Measurements from ENCODE around the gene ZNF646.
A peak's percentile ranks its signal among the peaks of the same experiment; 100 is the strongest.

ZNF646 gene

DNA sequence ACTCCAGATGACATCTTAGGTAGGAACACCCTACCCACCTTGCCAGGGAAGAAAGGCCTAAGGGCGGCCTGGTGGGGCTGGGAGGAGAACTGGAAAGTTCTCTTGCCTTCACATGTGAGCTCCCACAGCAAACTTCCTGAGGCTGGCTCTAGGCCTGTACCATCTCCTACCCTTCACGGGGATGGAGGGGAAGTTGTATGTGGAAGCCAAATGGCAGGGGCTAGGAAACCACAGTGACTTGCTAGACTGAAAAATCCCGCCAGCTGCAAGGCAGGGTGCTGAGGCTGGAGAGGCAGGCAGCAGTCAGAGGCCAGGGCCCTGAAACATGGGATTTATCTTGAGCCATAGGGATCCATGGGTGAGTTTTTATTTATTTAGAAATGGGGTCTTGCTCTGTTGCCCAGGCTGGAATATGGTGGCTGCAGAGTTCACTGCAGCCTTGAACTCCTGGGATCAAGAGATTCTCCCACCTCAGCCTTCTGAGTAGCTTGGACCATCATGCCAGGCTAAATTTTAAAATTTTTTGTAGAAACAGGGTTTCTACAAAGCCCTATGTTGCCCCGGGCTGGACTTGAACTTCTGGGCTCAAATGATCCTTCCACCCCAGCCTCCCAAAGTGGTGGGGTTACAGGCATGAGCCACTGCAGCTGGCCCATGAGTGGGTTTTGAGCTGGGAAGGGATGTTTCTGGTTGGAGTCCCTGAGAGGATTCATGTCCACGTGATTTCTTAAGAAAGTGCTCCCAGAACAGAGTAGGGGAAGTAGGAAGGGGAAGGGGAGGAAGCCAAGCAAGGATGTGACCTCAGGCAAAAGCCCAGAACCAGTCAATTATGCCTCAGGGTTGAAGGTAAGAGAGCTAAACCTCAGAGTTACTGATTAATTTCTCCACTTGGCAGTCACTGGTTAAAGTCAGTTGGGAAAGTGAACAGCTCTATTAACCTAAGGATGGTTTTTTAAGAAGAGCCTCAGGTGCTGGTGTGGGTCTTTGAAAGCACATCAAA lies 39.2 kb downstream of the ZNF646 start:
- no peak for DNase-seq
- ATAC-seq (ENCODE audit: insufficient read depth, low read depth) = no peak
- Histone ChIP-seq H3K4me1 (ENCODE audit: insufficient read depth, low read length) (peaks cover 33% of the 10 kb centered on the region), H3K79me2 (ENCODE audit: insufficient read depth, low read length) (peaks cover 32% of the 10 kb centered on the region), H3K9ac (ENCODE audit: low read depth, low read length) (no peak overlapping the region; the same call in 1 of the 2 replicates), H3K36me3 (ENCODE audit: insufficient read depth, low read length) (peaks cover 42% of the 10 kb centered on the region), H2AFZ (ENCODE audit: low read depth, low read length) (no peak overlapping the region), H3K27ac (ENCODE audit: low read length) (0 out of 2 replicates have a peak overlapping the region, but pooled peaks have one; percentile 7), H4K20me1 (ENCODE audit: insufficient read depth, low read length) (peaks cover 6% of the 10 kb centered on the region), H3K9me3 (ENCODE audit: insufficient read depth, low read length, severe bottlenecking) (no peaks in the 10 kb centered on the region), H3K4me2 (ENCODE audit: insufficient read depth, low read length) (no peak overlapping the region), H3K27me3 (ENCODE audit: insufficient read depth, low read length, poor library complexity) (no peaks in the 10 kb centered on the region), H3K4me3 (ENCODE audit: low read depth in 1 of 2, low read length in 2 of 2) (no peak overlapping the region)
- TF ChIP-seq, protein P1, sequence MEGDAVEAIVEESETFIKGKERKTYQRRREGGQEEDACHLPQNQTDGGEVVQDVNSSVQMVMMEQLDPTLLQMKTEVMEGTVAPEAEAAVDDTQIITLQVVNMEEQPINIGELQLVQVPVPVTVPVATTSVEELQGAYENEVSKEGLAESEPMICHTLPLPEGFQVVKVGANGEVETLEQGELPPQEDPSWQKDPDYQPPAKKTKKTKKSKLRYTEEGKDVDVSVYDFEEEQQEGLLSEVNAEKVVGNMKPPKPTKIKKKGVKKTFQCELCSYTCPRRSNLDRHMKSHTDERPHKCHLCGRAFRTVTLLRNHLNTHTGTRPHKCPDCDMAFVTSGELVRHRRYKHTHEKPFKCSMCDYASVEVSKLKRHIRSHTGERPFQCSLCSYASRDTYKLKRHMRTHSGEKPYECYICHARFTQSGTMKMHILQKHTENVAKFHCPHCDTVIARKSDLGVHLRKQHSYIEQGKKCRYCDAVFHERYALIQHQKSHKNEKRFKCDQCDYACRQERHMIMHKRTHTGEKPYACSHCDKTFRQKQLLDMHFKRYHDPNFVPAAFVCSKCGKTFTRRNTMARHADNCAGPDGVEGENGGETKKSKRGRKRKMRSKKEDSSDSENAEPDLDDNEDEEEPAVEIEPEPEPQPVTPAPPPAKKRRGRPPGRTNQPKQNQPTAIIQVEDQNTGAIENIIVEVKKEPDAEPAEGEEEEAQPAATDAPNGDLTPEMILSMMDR (IDR thresholded peaks at IDR 0.05; ENCODE audit: borderline replicate concordance, extremely low read depth, low read length, poor library complexity, severe bottlenecking) = no peak

DNA sequence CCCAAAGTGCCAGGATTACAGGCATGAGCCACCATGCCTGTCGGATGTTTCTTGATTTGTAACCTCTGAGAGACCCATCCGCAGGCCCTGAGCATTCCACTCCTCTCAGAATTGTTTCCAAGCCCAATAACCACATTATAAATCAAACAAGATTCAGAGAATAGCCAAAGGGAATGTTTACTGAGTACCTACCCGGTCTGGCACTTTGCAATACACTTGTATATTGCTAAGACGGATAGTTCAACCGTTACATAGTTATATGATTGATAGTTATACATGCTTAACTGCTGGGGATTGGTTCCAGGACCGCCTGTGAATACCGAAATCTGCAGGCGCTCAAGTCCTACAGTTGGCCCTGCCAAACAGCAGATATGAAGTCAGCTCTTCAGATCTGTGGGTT lies 40.2 kb downstream of the ZNF646 start:
- Histone ChIP-seq H3K4me2 (ENCODE audit: insufficient read depth, low read length) (no peak overlapping the region), H3K4me1 (ENCODE audit: insufficient read depth, low read length) (peaks cover 35% of the 10 kb centered on the region), H3K79me2 (ENCODE audit: insufficient read depth, low read length) (peaks cover 32% of the 10 kb centered on the region), H2AFZ (ENCODE audit: low read depth, low read length) (no peak overlapping the region), H3K27ac (ENCODE audit: low read length) (no peak overlapping the region), H3K9ac (ENCODE audit: low read depth, low read length) (no peak overlapping the region), H3K27me3 (ENCODE audit: insufficient read depth, low read length, poor library complexity) (no peaks in the 10 kb centered on the region), H3K9me3 (ENCODE audit: insufficient read depth, low read length, severe bottlenecking) (no peaks in the 10 kb centered on the region), H3K36me3 (ENCODE audit: insufficient read depth, low read length) (peaks cover 50% of the 10 kb centered on the region), H4K20me1 (ENCODE audit: insufficient read depth, low read length) (peaks cover 13% of the 10 kb centered on the region), H3K4me3 (ENCODE audit: low read depth in 1 of 2, low read length in 2 of 2) (no peak overlapping the region)
- ATAC-seq (ENCODE audit: insufficient read depth, low read depth) = no peak
- TF ChIP-seq, protein P1 (IDR thresholded peaks at IDR 0.05; ENCODE audit: borderline replicate concordance, extremely low read depth, low read length, poor library complexity, severe bottlenecking) = no peak
- no peak for TF ChIP-seq EZH2 (IDR thresholded peaks at IDR 0.05; ENCODE audit: borderline replicate concordance, low read depth, low read length, severe bottlenecking)
- no peak for DNase-seq

- H3K27ac ChIP-seq (ENCODE audit: low read length) = peak within 1 kb of the TSS; percentile 84
These were observed 43.4 kb downstream of the ZNF646 start, which contains the start of gene KAT8 for GRCh38 chr16:31117384-31118222. Gene KAT8, plus strand, starts transcription at chr16:31117664. Its CDS starts 18 bp downstream, at chr16:31117682.

More at GRCh38 chr16:31117384-31118222, 43.4 kb downstream of the ZNF646 start, which contains the start of gene KAT8:
- peak; percentile 98 for DNase-seq
- H3K36me3 ChIP-seq (ENCODE audit: insufficient read depth, low read length) = peaks cover 50% of the 10 kb centered on the region
- H3K27me3 ChIP-seq (ENCODE audit: insufficient read depth, low read length, poor library complexity) = no peaks in the 10 kb centered on the region
- peaks cover 29% of the 10 kb centered on the region for H3K4me1 ChIP-seq (ENCODE audit: insufficient read depth, low read length)
- H3K4me2 ChIP-seq (ENCODE audit: insufficient read depth, low read length) = peak within 1 kb of the TSS; percentile 92
- peaks cover 34% of the 10 kb centered on the region for H3K79me2 ChIP-seq (ENCODE audit: insufficient read depth, low read length)
- no peaks in the 10 kb centered on the region for H3K9me3 ChIP-seq (ENCODE audit: insufficient read depth, low read length, severe bottlenecking)
- H2AFZ ChIP-seq (ENCODE audit: low read depth, low read length) = peak within 1 kb of the TSS; percentile 69; the same call in 1 of the 2 replicates
- H4K20me1 ChIP-seq (ENCODE audit: insufficient read depth, low read length) = peaks cover 16% of the 10 kb centered on the region
- peak; percentile 94 for ATAC-seq (ENCODE audit: insufficient read depth, low read depth)
- TF ChIP-seq, protein P1 (IDR thresholded peaks at IDR 0.05; ENCODE audit: borderline replicate concordance, extremely low read depth, low read length, poor library complexity, severe bottlenecking) = no peak
- no peak for TF ChIP-seq EZH2 (IDR thresholded peaks at IDR 0.05; ENCODE audit: borderline replicate concordance, low read depth, low read length, severe bottlenecking)
- peak within 1 kb of the TSS; percentile 56 for H3K9ac ChIP-seq (ENCODE audit: low read depth, low read length)
- H3K4me3 ChIP-seq (ENCODE audit: low read depth in 1 of 2, low read length in 2 of 2) = peak within 1 kb of the TSS; percentile 62
